Transverse colon (tissue), 4 donors: Measurements from ENCODE around the gene KLF11.

Source experiments
- EP300 ChIP-seq: sonication (generic); formaldehyde crosslinking; IDR thresholded peaks from one replicate; pipeline ENCODE4 v1.6.1; 2017; ENCODE audit warnings: antibody characterized with exemption, low read depth
- POLR2AphosphoS5 ChIP-seq, 3 donors: sonication (generic); formaldehyde crosslinking; IDR thresholded peaks; one replicate each; pipeline ENCODE4 v1.6.1; 2016; ENCODE audit warnings: antibody characterized with exemption in 3 of 3
- TF ChIP-seq, protein P1 (sequence below), 5 experiments: fragments of 200-600 bp in 3 of 5; fragments of 450-650 bp in 2 of 5; sonication (generic) in 3 of 5; IDR thresholded peaks; 1 replicate in 2 of 5; 2 replicates in 3 of 5; pipeline ENCODE4 v1.5.1; 2016 to 2017; ENCODE audit warnings: antibody characterized with exemption in 5 of 5, inconsistent platforms in 3 of 5, mild to moderate bottlenecking in 2 of 5, moderate library complexity in 1 of 5

DNA sequence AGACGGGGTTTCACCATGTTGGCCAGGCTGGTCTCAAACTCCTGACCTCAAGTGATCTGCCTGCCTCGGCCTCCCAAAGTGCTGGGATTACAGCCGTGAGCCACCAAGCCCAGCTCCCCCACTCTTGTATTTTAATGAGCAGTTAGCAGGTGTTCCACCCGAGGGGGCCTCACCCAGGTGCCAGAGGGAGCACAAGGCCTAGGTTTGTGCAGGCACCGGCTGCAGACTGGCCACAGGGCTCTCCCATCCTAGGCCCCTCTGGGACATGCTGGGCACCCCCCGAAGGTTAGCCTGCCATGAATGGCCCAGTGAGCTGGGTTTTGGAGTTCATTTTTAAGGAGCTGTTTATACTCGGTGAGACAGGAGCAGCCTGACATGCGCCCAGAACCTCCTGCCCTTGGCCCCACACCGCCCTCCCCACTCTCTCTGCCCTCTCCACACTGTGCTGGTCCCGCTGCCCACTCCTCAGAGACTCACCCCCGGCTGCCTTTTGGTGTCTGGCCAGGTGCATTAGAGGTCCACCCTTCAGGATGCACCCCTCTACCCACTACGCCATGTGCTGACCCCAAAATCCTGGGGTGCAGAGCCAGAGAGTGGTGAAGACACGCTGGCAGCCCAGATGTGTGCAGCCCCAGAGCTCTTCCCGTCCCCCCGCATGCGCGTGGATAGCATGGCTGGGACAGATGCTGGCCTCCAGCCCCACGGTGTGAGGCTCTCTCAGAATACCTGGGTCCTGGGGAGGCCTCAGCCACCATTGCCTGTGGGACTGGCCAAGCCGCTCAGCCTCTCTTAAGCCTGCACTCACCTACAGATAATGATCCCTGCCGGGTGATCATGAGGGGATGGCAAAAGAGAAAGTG lies 11.2 kb upstream of the KLF11 start:
- TF ChIP-seq POLR2AphosphoS5 (IDR thresholded peaks at IDR 0.05) (no peak), EP300 (no peak)
- TF ChIP-seq, protein P1, sequence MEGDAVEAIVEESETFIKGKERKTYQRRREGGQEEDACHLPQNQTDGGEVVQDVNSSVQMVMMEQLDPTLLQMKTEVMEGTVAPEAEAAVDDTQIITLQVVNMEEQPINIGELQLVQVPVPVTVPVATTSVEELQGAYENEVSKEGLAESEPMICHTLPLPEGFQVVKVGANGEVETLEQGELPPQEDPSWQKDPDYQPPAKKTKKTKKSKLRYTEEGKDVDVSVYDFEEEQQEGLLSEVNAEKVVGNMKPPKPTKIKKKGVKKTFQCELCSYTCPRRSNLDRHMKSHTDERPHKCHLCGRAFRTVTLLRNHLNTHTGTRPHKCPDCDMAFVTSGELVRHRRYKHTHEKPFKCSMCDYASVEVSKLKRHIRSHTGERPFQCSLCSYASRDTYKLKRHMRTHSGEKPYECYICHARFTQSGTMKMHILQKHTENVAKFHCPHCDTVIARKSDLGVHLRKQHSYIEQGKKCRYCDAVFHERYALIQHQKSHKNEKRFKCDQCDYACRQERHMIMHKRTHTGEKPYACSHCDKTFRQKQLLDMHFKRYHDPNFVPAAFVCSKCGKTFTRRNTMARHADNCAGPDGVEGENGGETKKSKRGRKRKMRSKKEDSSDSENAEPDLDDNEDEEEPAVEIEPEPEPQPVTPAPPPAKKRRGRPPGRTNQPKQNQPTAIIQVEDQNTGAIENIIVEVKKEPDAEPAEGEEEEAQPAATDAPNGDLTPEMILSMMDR (IDR thresholded peaks at IDR 0.05), result no peak
